ENCODE data around the gene MAP4K5.

DNA sequence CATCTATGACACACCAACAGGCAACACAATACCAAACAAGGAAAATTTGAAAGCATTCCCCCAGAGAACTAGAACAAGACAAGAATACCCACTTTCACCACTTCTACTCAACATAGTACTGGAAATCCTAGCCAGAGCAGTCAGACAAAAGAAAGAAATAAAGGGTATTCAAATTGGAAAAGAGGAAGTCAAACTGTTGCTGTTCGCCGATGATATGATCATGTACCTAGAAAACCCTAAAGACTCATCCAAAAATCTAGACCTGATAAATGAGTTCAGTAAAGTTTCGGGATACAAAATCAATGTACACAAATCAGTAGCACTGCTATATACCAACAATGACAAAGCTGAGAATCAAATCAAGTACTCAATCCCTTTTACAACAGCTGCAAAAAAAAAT is 19.5 kb upstream of the MAP4K5 start:
- TF ChIP-seq, protein P1, sequence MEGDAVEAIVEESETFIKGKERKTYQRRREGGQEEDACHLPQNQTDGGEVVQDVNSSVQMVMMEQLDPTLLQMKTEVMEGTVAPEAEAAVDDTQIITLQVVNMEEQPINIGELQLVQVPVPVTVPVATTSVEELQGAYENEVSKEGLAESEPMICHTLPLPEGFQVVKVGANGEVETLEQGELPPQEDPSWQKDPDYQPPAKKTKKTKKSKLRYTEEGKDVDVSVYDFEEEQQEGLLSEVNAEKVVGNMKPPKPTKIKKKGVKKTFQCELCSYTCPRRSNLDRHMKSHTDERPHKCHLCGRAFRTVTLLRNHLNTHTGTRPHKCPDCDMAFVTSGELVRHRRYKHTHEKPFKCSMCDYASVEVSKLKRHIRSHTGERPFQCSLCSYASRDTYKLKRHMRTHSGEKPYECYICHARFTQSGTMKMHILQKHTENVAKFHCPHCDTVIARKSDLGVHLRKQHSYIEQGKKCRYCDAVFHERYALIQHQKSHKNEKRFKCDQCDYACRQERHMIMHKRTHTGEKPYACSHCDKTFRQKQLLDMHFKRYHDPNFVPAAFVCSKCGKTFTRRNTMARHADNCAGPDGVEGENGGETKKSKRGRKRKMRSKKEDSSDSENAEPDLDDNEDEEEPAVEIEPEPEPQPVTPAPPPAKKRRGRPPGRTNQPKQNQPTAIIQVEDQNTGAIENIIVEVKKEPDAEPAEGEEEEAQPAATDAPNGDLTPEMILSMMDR (IDR thresholded peaks at IDR 0.05), result no peak
- TF ChIP-seq POLR2AphosphoS5 (IDR thresholded peaks at IDR 0.05) (no peak), POLR2A (IDR thresholded peaks at IDR 0.05) (no peak)

All from breast epithelium (tissue), 3 donors.